Trophoblast cell (in vitro differentiated cells and primary cell): ENCODE results near the gene SYNGR3.

Source experiments
- DNase-seq, 2 donors: peaks; one replicate each; pipeline ENCODE4 v3.0.0-alpha.2; 2016
- H2AFZ ChIP-seq: 2 replicates; pipeline ENCODE4 v1.6.1; 2013; ENCODE audit warnings: low read length, moderate library complexity, mild to moderate bottlenecking; ENCODE audit not compliant: insufficient read depth, poor library complexity
- H2AK5ac ChIP-seq: 2 replicates; pipeline ENCODE4 v1.6.1; 2013; ENCODE audit warnings: mild to moderate bottlenecking, low read length
- H2BK120ac ChIP-seq: 2 replicates; pipeline ENCODE4 v1.6.1; 2013; ENCODE audit warnings: low read length, mild to moderate bottlenecking, moderate library complexity; ENCODE audit not compliant: insufficient read depth, poor library complexity
- H2BK12ac ChIP-seq: 2 replicates; pipeline ENCODE4 v1.6.1; 2013; ENCODE audit warnings: mild to moderate bottlenecking, low read length, moderate library complexity
- H2BK5ac ChIP-seq: 2 replicates; pipeline ENCODE4 v1.6.1; 2013; ENCODE audit warnings: low read length, low read depth, moderate library complexity, mild to moderate bottlenecking; ENCODE audit not compliant: poor library complexity
- H3K14ac ChIP-seq: 2 replicates; pipeline ENCODE4 v1.6.1; 2013; ENCODE audit warnings: mild to moderate bottlenecking, low read length
- H3K18ac ChIP-seq: 2 replicates; pipeline ENCODE4 v1.6.1; 2013; ENCODE audit warnings: mild to moderate bottlenecking, low read length
- H3K23ac ChIP-seq: 2 replicates; pipeline ENCODE4 v1.6.1; 2013; ENCODE audit warnings: low read length
- H3K27ac ChIP-seq: 2 replicates; pipeline ENCODE4 v1.5.1; 2013; ENCODE audit warnings: low read depth, mild to moderate bottlenecking, inconsistent platforms, low read length, moderate library complexity
- H3K27me3 ChIP-seq: 2 replicates; pipeline ENCODE4 v1.6.1; 2013; ENCODE audit warnings: inconsistent platforms, mild to moderate bottlenecking, low read length, moderate library complexity; ENCODE audit not compliant: insufficient read depth
- H3K36me3 ChIP-seq, 2 experiments: 1 replicate in 1 of 2; 2 replicates in 1 of 2; pipeline ENCODE4 v1.6.1; 2013; ENCODE audit warnings: low read length in 2 of 2, mild to moderate bottlenecking in 2 of 2, moderate library complexity in 1 of 2; ENCODE audit not compliant: insufficient read depth in 2 of 2, control insufficient read depth in 1 of 2
- H3K4ac ChIP-seq: 2 replicates; pipeline ENCODE4 v1.6.1; 2013; ENCODE audit warnings: low read depth, mild to moderate bottlenecking, low read length, moderate library complexity
- H3K4me1 ChIP-seq, 2 experiments: 1 replicate in 1 of 2; 2 replicates in 1 of 2; pipeline ENCODE4 v1.6.1; 2013; ENCODE audit warnings: low read length in 2 of 2, mild to moderate bottlenecking in 2 of 2, moderate library complexity in 1 of 2; ENCODE audit not compliant: insufficient read depth in 2 of 2, control insufficient read depth in 1 of 2
- H3K4me2 ChIP-seq: 2 replicates; pipeline ENCODE4 v1.6.1; 2013; ENCODE audit warnings: inconsistent platforms, mild to moderate bottlenecking, low read length, moderate library complexity
- H3K4me3 ChIP-seq: 2 replicates; pipeline ENCODE4 v1.5.1; 2013; ENCODE audit warnings: mild to moderate bottlenecking, low read depth, low read length, inconsistent platforms
- H3K79me1 ChIP-seq: one replicate; pipeline ENCODE4 v1.6.1; 2013; ENCODE audit warnings: low read length
- H3K79me2 ChIP-seq: 2 replicates; pipeline ENCODE4 v1.6.1; 2013; ENCODE audit warnings: low read length, mild to moderate bottlenecking; ENCODE audit not compliant: control insufficient read depth, insufficient read depth, poor library complexity
- H3K9ac ChIP-seq: 2 replicates; pipeline ENCODE4 v1.6.1; 2013; ENCODE audit warnings: mild to moderate bottlenecking, low read length
- H3K9me3 ChIP-seq: 2 replicates; pipeline ENCODE4 v1.6.1; 2013; ENCODE audit warnings: low read depth, mild to moderate bottlenecking, control low read depth, inconsistent platforms, low read length; ENCODE audit not compliant: insufficient read depth
- H4K12ac ChIP-seq: 2 replicates; pipeline ENCODE4 v1.6.1; 2013; ENCODE audit warnings: low read depth, mild to moderate bottlenecking, low read length, moderate library complexity
- H4K8ac ChIP-seq: 2 replicates; pipeline ENCODE4 v1.6.1; 2013; ENCODE audit warnings: low read depth, mild to moderate bottlenecking, low read length, moderate library complexity
- H4K91ac ChIP-seq: one replicate; pipeline ENCODE4 v1.6.1; 2013; ENCODE audit warnings: low read depth, mild to moderate bottlenecking, low read length, moderate library complexity
- WGBS: extraction: QIAGEN DNeasy Blood & Tissue Kit; methylation state at CpG from one replicate; pipeline ENCODE4 v1.1.7; 2013; ENCODE audit warnings: missing lambda C conversion rate; ENCODE audit not compliant: insufficient read length, insufficient coverage; ENCODE audit errors: extremely low coverage; 5-methylcytosine and 5-hydroxymethylcytosine counted together

Gene SYNGR3

GRCh38 chr16:2019518-2019920 is 29.7 kb downstream of the SYNGR3 start, which contains the start of gene NPW:
Gene NPW, plus strand, starts transcription at chr16:2019785.
- Histone ChIP-seq H3K4ac (no peak within 1 kb of the TSS), H3K27me3 (peaks cover 22% of the 10 kb centered on the region), H3K36me3 (no peaks in the 10 kb centered on the region), H3K27ac (no peak within 1 kb of the TSS), H4K8ac (no peak within 1 kb of the TSS), H3K4me2 (peak within 1 kb of the TSS; percentile 29), H3K79me1 (peaks cover 10% of the 10 kb centered on the region), H3K79me2 (peaks cover 3% of the 10 kb centered on the region), H3K14ac (no peak within 1 kb of the TSS), H3K18ac (no peak within 1 kb of the TSS), H3K9ac (no peak within 1 kb of the TSS), H2AFZ (no peak within 1 kb of the TSS), H3K4me1 (peaks cover 18 to 21% of the 10 kb centered on the region in 2 experiments), H2BK12ac (no peak within 1 kb of the TSS), H2BK5ac (no peak within 1 kb of the TSS), H3K23ac (no peak within 1 kb of the TSS), H4K91ac (no peak within 1 kb of the TSS), H3K4me3 (no peak within 1 kb of the TSS), H3K9me3 (peaks cover 2% of the 10 kb centered on the region), H4K12ac (no peak within 1 kb of the TSS), H2AK5ac (no peak within 1 kb of the TSS), H2BK120ac (no peak within 1 kb of the TSS)
- no peak for DNase-seq
- no CpG with 5 or more reads among the region's 33 CpGs for WGBS

DNA sequence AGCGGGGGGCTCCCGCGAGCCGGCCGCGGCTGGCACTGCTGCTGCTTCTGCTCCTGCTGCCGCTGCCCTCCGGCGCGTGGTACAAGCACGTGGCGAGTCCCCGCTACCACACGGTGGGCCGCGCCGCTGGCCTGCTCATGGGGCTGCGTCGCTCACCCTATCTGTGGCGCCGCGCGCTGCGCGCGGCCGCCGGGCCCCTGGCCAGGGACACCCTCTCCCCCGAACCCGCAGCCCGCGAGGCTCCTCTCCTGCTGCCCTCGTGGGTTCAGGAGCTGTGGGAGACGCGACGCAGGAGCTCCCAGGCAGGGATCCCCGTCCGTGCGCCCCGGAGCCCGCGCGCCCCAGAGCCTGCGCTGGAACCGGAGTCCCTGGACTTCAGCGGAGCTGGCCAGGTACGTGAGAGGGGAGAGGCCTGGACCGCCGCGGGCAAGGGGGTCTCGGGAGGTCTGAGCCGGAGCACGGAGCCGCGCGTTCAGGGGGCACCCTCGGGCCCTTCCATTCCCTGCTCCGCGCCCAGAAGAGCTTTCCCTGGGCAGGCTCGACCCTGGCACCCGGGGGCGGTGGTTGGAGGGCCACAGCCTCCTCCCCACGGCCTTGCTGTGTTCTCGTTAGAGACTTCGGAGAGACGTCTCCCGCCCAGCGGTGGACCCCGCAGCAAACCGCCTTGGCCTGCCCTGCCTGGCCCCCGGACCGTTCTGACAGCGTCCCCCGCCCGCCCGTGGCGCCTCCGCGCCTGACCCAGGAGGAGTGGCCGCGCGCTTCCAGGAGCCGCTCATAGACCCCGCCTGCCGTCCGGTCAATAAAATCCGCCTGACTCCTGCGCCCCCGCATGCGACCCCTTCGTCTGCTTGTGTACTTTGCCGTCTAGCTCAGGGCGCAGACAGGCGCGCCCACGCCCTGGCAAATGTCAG is 30.4 kb downstream of the SYNGR3 start:
- H2BK120ac ChIP-seq: no peak overlapping the region
- H4K12ac ChIP-seq: no peak overlapping the region
- H2BK12ac ChIP-seq: no peak overlapping the region
- H3K9me3 ChIP-seq: peaks cover 2% of the 10 kb centered on the region
- H3K79me1 ChIP-seq: peaks cover 10% of the 10 kb centered on the region
- H4K8ac ChIP-seq: no peak overlapping the region
- H3K27ac ChIP-seq: no peak overlapping the region
- no peak overlapping the region for H2BK5ac ChIP-seq
- H4K91ac ChIP-seq: no peak overlapping the region
- WGBS: no CpG with 5 or more reads among the region's 96 CpGs
- peaks cover 3% of the 10 kb centered on the region for H3K79me2 ChIP-seq
- no peak overlapping the region for H3K18ac ChIP-seq
- no peak overlapping the region for H3K4me3 ChIP-seq
- H3K36me3 ChIP-seq: no peaks in the 10 kb centered on the region
- no peak overlapping the region for H3K23ac ChIP-seq
- no peak overlapping the region for H3K4ac ChIP-seq
- H3K9ac ChIP-seq: no peak overlapping the region
- DNase-seq: no peak
- peaks cover 18 to 21% of the 10 kb centered on the region in 2 experiments for H3K4me1 ChIP-seq
- peak overlapping the region; percentile 29 for H3K4me2 ChIP-seq
- no peak overlapping the region for H2AK5ac ChIP-seq
- H2AFZ ChIP-seq: no peak overlapping the region
- H3K14ac ChIP-seq: no peak overlapping the region
- H3K27me3 ChIP-seq: peaks cover 22% of the 10 kb centered on the region

DNA sequence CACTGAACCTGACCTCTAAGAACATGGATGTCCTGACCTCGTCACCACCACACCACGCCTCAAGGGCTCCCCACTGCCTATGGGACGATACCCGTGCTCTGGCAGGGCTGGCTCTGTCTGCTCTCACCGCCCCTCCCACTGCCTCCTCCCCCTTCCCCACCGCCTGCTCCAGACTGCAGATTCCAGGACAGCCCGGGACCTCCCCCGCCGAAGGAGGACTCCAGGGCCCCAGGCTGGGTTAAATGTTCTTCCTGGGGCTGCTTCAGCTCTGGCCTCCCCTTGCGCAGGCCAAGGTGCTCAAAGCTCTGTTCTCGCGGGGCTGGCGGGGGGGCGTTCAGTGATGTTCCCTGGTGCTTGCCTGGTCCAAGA is 32.9 kb downstream of the SYNGR3 start:
- Histone ChIP-seq H3K27me3 (peaks cover 22% of the 10 kb centered on the region), H3K4me1 (peaks cover 25 to 28% of the 10 kb centered on the region in 2 experiments), H2BK120ac (peak overlapping the region; percentile 16), H3K36me3 (no peaks in the 10 kb centered on the region), H2BK12ac (no peak overlapping the region), H3K14ac (peak overlapping the region; percentile 35), H4K12ac (peak overlapping the region; percentile 5), H3K79me2 (peaks cover 3% of the 10 kb centered on the region), H3K27ac (peak overlapping the region; percentile 76), H2BK5ac (peak overlapping the region; percentile 10), H2AK5ac (no peak overlapping the region), H4K91ac (peak overlapping the region; percentile 65), H3K23ac (no peak overlapping the region), H4K8ac (peak overlapping the region; percentile 63), H3K4me3 (peak overlapping the region; percentile 44), H3K79me1 (peaks cover 18% of the 10 kb centered on the region), H3K9me3 (peaks cover 5% of the 10 kb centered on the region), H3K4ac (peak overlapping the region; percentile 13), H3K18ac (no peak overlapping the region), H3K4me2 (peak overlapping the region; percentile 78), H2AFZ (peak overlapping the region; percentile 23), H3K9ac (peak overlapping the region; percentile 48)
- DNase-seq: peak in 1 of 2 donors; percentile 47
- WGBS: no CpG with 5 or more reads among the region's 14 CpGs

DNA sequence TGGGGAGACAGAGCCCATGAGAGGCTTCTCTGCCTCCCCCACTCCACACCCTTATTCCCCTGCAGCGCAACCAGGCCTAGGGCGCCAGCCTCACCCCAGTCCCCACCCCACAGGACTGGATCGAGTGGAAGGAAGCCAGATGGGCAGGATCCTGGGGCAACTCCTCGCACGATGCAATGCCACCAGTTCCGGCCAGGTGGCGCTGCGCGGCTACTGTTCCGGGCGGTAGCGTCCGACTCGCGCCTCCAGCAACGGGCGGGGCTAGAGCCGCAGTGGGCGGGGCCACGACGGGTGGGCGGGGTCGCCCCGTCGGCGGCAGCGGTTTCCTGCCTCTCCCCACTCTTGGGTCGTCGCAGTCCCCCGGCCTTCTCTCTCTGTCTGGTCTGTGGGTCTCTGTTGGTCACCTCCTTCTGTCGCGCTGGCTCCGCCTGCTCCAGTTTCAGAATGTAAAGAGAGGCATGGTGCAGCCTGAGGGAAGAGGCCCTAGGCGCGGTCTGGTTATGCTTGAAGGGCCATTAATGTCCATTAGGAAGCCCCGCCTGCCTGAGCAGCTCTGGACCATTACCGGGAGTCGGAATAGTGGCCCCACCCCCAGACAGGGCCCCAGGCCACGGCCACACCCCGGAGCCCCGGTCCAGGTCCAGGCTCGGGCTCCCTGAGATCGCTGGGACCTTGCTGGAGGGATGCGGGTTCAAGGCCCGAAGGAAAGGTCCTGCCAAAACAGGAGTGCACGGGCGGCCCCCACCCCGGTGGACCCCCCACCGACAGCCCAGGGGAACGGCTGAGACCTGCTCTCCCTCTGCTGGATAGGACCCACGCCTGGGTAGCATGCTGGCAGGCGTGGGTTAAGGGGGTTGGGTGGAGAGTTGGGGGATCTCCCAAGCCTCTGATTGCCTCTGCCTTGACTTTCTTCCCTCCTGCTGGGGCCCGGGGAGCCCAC is 33.6 kb downstream of the SYNGR3 start:
- peak overlapping the region; percentile 76 for H3K27ac ChIP-seq

More for the DNA sequence above, 33.6 kb downstream of the SYNGR3 start:
- Histone ChIP-seq H3K36me3 (no peaks in the 10 kb centered on the region), H3K9me3 (peaks cover 5% of the 10 kb centered on the region), H3K23ac (no peak overlapping the region), H3K4me1 (peaks cover 29 to 31% of the 10 kb centered on the region in 2 experiments), H3K27me3 (peaks cover 20% of the 10 kb centered on the region), H3K14ac (peak overlapping the region; percentile 63), H4K8ac (peak overlapping the region; percentile 82), H4K91ac (peak overlapping the region; percentile 65), H2BK5ac (peak overlapping the region; percentile 48), H3K4me3 (peak overlapping the region; percentile 44), H3K79me1 (peaks cover 18% of the 10 kb centered on the region), H2AFZ (peak overlapping the region; percentile 23), H2BK12ac (peak overlapping the region; percentile 62), H3K18ac (peak overlapping the region; percentile 25), H2BK120ac (peak overlapping the region; percentile 24), H3K79me2 (peaks cover 3% of the 10 kb centered on the region), H3K9ac (peak overlapping the region; percentile 48), H3K4ac (peak overlapping the region; percentile 26), H2AK5ac (peak overlapping the region; percentile 12), H4K12ac (peak overlapping the region; percentile 54), H3K4me2 (peak overlapping the region; percentile 78)
- DNase-seq: peak; percentile 84 to 96
- WGBS: no CpG with 5 or more reads among the region's 53 CpGs
